Peyer's patch (tissue), 4 donors: Measurements from ENCODE around the gene KDSR.

Experiments used
- POLR2A ChIP-seq, 2 donors: fragments of 450-650 bp; IDR thresholded peaks; one replicate each; pipeline ENCODE4 v1.5.1; 2017; ENCODE audit warnings: antibody characterized with exemption in 2 of 2, mild to moderate bottlenecking in 2 of 2, moderate library complexity in 2 of 2
- TF ChIP-seq, protein P1 (sequence below), 6 experiments: fragments of 450-650 bp in 4 of 6; fragments of 200-600 bp in 2 of 6; sonication (generic) in 1 of 6; IDR thresholded peaks; one replicate each; pipeline ENCODE4 v1.5.1; 2017 to 2019; ENCODE audit warnings: antibody characterized with exemption in 6 of 6, mild to moderate bottlenecking in 3 of 6, moderate library complexity in 1 of 6

DNA sequence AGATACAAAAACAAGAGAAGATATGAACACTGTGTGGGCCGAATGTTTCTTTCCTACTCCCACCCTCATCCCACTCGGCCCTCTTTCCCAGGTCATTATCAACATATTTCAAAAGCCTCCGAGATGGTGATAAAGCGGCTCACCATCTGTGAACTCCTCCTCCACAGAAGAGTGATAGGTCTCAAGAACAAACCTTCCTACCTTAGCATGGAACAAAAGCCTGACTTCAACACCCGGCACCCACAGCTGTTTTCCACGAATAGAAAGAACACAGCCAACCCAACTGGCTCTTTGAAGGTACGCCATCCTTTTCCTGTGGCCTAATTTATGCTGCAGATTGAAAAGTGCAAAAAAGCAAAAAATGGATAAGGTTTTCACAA is 76.2 kb downstream of the KDSR start:
- TF ChIP-seq POLR2A (IDR thresholded peaks at IDR 0.05), result no peak
- TF ChIP-seq, protein P1, sequence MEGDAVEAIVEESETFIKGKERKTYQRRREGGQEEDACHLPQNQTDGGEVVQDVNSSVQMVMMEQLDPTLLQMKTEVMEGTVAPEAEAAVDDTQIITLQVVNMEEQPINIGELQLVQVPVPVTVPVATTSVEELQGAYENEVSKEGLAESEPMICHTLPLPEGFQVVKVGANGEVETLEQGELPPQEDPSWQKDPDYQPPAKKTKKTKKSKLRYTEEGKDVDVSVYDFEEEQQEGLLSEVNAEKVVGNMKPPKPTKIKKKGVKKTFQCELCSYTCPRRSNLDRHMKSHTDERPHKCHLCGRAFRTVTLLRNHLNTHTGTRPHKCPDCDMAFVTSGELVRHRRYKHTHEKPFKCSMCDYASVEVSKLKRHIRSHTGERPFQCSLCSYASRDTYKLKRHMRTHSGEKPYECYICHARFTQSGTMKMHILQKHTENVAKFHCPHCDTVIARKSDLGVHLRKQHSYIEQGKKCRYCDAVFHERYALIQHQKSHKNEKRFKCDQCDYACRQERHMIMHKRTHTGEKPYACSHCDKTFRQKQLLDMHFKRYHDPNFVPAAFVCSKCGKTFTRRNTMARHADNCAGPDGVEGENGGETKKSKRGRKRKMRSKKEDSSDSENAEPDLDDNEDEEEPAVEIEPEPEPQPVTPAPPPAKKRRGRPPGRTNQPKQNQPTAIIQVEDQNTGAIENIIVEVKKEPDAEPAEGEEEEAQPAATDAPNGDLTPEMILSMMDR (IDR thresholded peaks at IDR 0.05), result no peak
